ENCODE data around the gene VSTM5.
"Not testable (repeated sequence)": the region's sequence is repeated elsewhere in the genome, so short reads cannot be mapped to it uniquely, and the experiment has no call there.

Gene VSTM5

DNA sequence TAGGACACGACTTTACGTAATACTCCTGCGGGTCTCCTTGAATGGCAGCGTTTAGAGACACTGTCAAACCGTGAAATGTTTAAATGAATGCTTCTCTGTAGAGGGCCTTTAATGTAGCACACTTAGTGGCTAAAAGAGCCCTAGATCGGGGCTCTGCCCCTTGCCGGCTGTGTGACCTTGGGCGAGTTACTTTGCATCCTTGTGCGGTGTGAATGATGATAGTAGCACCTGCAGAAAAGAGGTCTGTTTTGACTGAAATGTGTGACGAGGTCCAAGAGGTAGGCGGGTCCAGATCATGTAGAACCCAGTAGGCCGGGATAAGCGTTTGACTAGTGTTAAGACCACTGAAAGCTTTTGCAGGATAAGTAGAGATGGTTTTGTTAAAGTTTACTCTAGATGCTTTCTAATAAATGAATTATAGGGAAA is 65.5 kb downstream of the VSTM5 start:
- DNase-seq = no peak

DNA sequence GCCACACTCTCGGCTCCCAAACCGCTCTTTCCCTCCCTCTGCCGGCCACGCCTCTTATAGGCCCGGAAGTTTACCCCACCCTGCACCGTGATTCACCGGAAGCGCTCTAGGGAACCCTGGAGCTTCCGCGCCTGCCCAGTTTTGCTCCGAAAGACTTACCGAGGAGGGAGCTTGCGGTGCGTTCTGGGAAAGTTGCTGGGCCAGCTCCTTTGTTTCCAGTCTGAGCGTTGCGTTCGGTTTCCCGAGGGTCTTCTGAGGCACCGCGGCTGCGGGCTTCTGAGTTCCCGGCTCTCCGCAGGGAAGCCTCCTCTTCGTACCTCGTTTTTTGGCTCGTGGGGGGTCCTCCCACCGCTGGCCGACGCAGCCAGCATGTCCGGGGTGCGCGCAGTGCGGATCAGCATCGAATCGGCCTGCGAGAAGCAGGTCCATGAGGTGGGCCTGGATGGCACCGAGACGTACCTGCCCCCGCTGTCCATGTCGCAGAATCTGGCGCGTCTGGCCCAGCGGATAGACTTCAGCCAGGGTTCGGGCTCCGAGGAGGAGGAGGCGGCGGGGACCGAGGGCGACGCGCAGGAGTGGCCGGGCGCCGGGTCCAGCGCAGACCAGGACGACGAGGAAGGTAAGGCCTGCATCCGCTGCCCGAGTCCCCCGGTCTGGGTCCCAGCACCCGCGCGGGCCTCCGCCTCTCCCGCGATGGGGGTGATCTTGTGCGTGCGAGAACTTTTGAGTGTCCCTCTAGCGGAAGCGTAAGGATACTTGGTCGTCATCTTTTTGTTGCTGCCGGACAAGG is 66.1 kb downstream of the VSTM5 start, which contains the start of gene MED17:
Gene MED17, plus strand, starts transcription at position 138 of the 790 bp plus-strand sequence. Its CDS starts 232 bp downstream, at position 370.
- peak; percentile 88 for DNase-seq

DNA sequence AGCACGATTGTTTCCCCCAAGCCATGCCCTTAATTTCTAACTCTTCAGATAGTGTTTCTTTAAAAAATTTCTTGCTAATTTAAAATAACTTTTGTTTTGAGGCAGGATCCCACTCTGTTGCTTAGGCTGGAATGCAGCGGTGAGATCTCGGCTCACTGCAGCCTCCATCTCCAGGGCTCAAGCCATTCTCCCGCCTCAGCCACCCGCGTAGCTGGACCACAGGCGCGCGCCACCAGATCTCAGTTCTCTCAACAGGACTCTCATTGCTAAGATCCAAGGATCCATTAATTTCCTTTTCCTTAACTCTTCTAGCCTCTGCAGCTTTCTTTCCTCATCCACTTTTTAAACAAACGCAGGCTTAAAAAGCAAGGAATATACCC is 66.7 kb downstream of the VSTM5 start:
- DNase-seq = no peak

DNA sequence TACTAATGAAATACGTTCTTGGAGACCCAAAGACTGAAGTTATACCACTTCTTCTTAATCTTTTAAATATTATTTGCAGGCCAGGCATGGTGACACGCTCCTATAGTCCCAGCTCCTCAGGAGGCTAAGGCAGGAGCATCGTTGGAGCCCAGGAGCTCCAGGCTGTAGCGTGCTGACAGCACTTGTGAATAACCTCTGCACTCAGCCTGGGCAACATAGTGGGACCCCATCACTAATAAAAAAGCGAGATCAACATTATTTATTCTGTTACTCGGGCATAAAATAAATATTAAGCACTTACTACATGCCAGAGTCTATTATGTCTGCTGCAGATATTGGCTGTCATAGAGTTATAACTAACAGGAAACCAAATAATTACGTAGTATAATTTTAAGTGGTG is 67.1 kb downstream of the VSTM5 start:
- no peak for DNase-seq

DNA sequence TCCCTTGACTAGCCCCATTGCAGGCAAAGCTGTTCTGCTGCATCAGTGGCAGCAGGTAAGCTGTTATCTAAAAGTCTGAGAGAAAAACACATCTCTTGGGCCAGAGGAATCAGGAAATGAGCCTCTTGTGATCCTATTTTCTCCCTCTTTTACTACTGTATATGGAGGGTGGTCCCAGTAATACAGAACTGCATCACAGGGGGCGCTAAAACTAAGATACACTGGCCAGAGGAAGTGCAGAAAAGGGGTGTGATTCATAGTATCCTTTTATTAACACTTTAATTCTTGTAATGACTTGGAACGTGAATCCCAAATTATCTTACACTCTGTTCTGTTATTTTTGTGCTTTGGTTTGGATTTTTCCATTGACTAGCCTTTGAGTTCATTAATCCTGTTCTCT is 75.1 kb downstream of the VSTM5 start:
- no peak for DNase-seq

DNA sequence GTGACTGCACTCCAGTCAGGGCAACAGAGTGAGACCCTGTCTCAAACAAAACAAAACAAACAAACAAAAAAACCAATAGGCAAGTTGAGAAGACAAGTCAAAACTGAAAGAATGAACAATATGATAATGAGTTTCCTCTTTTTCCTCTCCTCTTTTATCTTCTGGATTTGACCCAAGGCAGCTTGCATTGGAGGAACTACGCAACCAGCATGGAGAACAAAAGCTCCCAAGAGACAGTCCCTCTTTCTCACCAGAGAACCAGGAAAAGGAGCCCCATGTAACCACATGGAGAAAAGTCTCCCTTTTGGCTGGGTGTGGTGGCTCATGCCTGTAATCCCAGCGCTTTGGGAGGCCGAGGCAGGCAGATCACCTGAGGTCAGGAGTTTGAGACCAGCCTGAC is 75.9 kb downstream of the VSTM5 start:
- not testable (repeated sequence) for DNase-seq

DNA sequence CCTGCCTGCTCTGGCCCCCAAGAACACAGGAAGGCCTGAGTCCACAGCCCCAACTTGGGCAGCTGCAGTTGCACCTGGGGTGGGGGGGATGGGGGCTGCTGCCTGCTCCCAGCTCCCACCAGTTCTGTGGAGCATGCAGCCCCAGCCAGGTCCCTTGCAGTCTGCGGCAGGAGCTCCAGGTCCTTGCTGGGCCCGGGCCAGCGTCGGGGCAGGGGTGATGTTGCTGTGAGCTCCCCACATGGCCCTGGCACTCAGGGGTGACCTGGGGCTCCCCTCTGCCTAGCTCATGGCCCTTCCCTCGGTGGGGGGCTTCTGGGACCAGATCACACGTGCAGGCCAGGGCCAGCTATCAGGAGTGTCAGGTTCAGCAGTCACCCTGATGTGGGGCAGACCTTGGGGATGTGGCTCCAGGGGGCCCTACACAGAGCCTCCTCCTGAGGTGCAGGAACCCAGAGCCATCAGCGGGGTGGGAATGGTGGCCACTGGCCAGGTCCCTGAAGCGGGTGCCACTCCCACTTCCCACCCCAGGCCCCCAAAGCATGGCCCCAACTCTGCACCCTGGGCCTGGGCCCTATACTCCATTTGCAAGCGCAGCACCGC is 76.7 kb downstream of the VSTM5 start:
- no peak for DNase-seq

DNA sequence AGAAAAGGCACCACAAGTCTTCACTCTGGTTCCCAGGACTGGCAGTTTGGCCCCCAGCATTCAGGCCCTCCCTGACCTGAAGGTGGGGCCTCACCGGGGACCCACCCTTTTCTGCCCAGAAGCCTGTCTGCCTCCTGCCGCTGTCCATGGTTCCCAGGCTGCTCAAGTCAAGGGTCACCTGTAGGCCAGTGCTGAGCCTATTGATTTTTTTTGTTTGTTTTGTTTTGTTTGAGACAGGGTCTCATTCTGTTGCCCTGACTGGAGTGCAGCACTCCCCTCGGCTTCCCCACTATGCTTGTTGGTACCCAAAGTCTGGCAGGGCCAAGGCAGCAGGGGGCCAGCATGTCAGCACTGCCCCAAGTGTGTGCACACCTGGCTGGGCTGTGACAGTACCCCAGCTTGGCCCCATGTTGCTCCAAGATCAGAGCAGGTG is 77.4 kb downstream of the VSTM5 start:
- no peak for DNase-seq

DNA sequence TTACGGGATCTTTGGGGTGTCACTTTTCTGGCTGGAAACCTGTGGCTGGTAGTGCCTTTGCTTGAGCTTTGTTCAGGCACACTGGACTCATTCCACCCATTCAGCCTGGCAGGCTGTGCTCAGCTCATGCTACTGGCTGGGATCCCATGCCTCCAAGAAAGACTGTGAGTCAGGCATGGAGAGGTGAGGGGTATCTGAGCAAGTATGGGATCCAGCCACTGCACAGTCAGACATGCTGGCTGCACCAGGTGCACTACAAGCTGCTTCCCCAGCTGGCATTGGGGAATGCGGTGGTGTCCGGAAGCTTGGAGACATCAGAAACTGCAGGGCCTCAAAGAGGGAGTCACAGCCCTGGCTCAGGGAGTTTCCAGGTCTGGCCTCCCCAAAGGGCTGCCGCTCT is 78.3 kb downstream of the VSTM5 start:
- no peak for DNase-seq

DNA sequence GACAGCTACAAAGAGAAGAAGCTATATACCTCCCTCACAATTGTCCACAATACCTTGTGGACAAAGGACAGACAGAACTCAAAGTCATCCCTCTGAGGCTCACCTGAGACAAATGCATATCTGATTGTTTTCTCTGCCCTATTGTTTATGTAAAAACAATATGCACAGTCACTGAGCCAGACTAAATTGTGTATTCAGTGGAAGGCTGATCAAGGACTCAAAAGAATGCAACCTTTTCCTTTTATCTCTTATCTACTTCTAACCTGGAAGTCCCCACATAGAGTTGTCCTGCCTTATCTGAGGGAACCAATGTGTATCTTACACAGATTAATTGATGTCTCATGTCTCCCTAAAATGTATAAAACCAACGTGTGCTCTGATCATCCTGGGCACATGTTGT is 80.3 kb downstream of the VSTM5 start:
- DNase-seq = no peak
